Neural crest cell (in vitro differentiated cells): ENCODE measurements around the gene SPAG6. TPM values are rescaled to one million over a fixed set of nuclear protein-coding genes. Genes with fewer than 3 reads are reported as not detected.

Experiments used
- DNase-seq: peaks from one replicate; pipeline ENCODE4 v3.0.0; 2021; ENCODE audit warnings: low read depth, mixed read lengths, low spot score
- H3K27ac Mint-ChIP-seq: one replicate; pipeline ENCODE4 v1.8.0; 2021; ENCODE audit warnings: mild to moderate bottlenecking, mixed read lengths; ENCODE audit not compliant: unreplicated experiment
- H3K27me3 Mint-ChIP-seq: 2 replicates; pipeline ENCODE4 v1.8.0; 2021; ENCODE audit warnings: low read depth, mild to moderate bottlenecking, mixed read lengths
- H3K36me3 Mint-ChIP-seq: 2 replicates; pipeline ENCODE4 v1.8.0; 2021; ENCODE audit warnings: low read depth, mild to moderate bottlenecking, mixed read lengths
- H3K4me1 Mint-ChIP-seq: 2 replicates; pipeline ENCODE4 v1.8.0; 2021; ENCODE audit warnings: mixed read lengths
- H3K4me3 Mint-ChIP-seq: one replicate; pipeline ENCODE4 v1.8.0; 2021; ENCODE audit warnings: mild to moderate bottlenecking, mixed read lengths
- H3K9me3 Mint-ChIP-seq: 2 replicates; pipeline ENCODE4 v1.8.0; 2021; ENCODE audit warnings: mixed read lengths
- total RNA-seq: library from RNA; stranded (reverse); gene quantifications from 2 replicates; pipeline ENCODE4 v1.2.1, GENCODE V29; 2021
- TF ChIP-seq, protein P1 (sequence below): fragments of 200-600 bp; sonication (generic); conservative IDR thresholded peaks from 2 replicates; pipeline ENCODE4 v1.5.0; 2021; ENCODE audit warnings: antibody characterized with exemption, mild to moderate bottlenecking

SPAG6 gene
- total RNA-seq, 1 donor from 2014 or later: 1.6 TPM

DNA sequence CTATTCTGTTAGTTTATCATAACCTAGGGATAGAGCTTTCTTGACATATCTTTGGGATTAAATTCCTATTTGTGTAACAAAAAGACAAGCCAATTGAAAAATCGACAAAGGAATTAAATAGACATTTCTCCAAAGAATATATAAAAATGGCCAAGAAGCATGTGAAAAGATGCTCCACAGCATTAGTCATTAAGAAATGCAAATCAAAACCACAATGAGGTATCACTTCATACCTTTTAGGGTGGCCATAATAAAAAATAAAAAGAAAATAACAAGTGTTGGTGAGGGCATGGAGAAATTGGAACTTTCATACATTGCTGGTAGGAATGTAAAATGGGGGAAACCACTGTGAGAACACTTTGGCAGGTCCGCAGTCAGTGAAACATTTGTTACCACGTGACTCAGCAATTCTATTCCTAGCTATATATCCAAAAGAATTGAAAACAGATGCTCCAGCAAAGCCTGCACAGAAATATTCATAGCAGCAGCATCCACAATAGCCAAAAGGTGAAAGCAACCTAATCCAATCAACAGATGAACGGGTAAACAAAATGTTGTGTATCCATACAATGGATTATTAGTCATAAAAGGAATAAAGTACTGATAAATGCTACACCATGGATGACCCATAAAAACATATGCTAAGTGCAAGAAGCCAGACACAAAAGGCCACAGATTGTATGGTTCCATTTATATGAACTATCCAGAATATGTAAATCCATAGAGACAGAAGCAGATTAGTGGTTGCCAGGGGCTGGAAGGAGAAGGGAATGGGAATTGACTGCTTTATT lies 20.5 kb downstream of the SPAG6 start:
- Mint-ChIP-seq H3K36me3 (no peaks in the 10 kb centered on the region), H3K9me3 (no peaks in the 10 kb centered on the region), H3K4me1 (no peaks in the 10 kb centered on the region), H3K27ac (no peak overlapping the region), H3K4me3 (no peak overlapping the region), H3K27me3 (no peaks in the 10 kb centered on the region)
- TF ChIP-seq, protein P1, sequence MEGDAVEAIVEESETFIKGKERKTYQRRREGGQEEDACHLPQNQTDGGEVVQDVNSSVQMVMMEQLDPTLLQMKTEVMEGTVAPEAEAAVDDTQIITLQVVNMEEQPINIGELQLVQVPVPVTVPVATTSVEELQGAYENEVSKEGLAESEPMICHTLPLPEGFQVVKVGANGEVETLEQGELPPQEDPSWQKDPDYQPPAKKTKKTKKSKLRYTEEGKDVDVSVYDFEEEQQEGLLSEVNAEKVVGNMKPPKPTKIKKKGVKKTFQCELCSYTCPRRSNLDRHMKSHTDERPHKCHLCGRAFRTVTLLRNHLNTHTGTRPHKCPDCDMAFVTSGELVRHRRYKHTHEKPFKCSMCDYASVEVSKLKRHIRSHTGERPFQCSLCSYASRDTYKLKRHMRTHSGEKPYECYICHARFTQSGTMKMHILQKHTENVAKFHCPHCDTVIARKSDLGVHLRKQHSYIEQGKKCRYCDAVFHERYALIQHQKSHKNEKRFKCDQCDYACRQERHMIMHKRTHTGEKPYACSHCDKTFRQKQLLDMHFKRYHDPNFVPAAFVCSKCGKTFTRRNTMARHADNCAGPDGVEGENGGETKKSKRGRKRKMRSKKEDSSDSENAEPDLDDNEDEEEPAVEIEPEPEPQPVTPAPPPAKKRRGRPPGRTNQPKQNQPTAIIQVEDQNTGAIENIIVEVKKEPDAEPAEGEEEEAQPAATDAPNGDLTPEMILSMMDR: no peak
- DNase-seq: no peak

DNA sequence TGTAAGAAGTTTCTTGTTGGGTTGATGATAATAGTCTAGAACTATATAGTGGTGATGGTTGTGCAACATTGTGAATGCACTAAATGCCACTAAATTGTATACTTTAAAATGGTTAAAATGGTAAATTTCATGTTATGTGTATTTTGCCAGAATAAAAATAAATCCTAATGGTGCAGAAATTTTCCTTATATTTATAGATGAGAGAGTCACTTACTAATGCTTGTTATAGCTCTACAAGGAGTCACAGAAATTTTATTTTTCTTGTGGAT lies 21.1 kb downstream of the SPAG6 start:
- Mint-ChIP-seq H3K27ac (no peak overlapping the region), H3K4me3 (no peak overlapping the region), H3K36me3 (no peaks in the 10 kb centered on the region), H3K9me3 (no peaks in the 10 kb centered on the region), H3K27me3 (no peaks in the 10 kb centered on the region), H3K4me1 (no peaks in the 10 kb centered on the region)
- no peak for DNase-seq
- TF ChIP-seq, protein P1: no peak

DNA sequence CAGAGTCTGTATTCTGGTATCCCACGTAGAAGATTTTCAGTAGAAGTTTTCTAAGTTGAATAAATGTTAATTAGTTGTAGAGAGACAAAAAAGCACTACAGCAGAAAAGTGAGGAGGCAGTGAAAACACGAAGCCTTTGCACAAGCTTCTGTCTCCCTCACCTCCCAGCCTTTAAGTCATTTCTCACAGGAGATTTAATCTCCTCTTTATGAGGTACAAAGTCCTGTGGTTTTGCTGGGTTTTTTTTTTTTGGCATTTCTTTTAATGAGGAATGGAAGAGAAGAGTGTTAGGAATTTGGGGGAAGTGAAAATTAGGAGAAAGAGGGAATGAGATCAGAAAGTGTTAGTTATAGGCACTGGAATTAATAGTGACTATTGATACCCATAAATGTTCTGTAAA lies 21.5 kb downstream of the SPAG6 start:
- no peak overlapping the region for H3K27ac Mint-ChIP-seq
- H3K9me3 Mint-ChIP-seq: no peaks in the 10 kb centered on the region
- TF ChIP-seq, protein P1: no peak
- no peak overlapping the region for H3K4me3 Mint-ChIP-seq
- H3K27me3 Mint-ChIP-seq: no peaks in the 10 kb centered on the region
- no peaks in the 10 kb centered on the region for H3K4me1 Mint-ChIP-seq
- no peaks in the 10 kb centered on the region for H3K36me3 Mint-ChIP-seq
- no peak for DNase-seq

DNA sequence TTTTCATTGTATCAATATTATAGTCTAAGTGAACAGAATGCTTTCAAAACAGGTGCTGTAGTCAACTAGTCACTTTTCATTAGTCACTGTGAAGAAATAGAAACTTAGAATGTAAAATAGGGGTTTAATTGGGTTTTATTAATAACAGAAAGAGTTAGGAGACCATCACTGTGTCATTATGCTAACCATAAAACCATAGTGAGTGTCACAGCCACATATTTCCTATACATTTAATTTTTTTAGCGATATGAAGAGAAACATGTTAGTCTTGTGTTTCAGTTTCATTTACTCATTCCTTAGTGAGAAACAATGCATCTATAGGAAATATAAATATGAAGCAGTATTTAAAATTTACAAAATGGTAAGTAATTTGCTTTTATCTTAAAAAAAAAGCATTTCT lies 22.2 kb downstream of the SPAG6 start:
- Mint-ChIP-seq H3K4me1 (no peaks in the 10 kb centered on the region), H3K27ac (no peak overlapping the region), H3K36me3 (no peaks in the 10 kb centered on the region), H3K4me3 (no peak overlapping the region), H3K27me3 (no peaks in the 10 kb centered on the region), H3K9me3 (no peaks in the 10 kb centered on the region)
- TF ChIP-seq, protein P1: no peak
- DNase-seq: no peak

DNA sequence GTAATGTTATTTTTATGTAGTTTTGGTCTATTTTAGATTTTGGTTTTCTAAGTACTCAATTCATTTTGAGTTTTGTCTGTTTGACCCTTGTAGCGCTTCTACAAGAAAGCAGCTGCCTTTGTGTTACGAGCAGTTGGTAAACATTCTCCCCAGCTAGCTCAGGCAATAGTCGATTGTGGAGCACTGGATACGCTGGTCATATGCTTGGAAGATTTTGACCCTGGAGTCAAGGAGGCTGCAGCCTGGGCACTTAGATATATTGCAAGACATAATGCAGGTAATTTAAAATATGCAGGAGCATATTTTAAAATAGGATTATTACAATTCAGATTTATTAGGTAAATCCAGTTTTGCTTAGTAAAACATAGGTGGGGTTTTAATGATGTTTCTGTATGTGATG lies 23.1 kb downstream of the SPAG6 start:
- TF ChIP-seq, protein P1: no peak
- H3K27me3 Mint-ChIP-seq: no peaks in the 10 kb centered on the region

More for the DNA sequence above, 23.1 kb downstream of the SPAG6 start:
- H3K36me3 Mint-ChIP-seq: no peaks in the 10 kb centered on the region
- H3K27ac Mint-ChIP-seq: no peak overlapping the region
- no peak for DNase-seq
- H3K4me1 Mint-ChIP-seq: peaks cover 5% of the 10 kb centered on the region
- no peak overlapping the region for H3K4me3 Mint-ChIP-seq
- no peaks in the 10 kb centered on the region for H3K9me3 Mint-ChIP-seq
